ENCODE measurements around the gene B4GALT1. TPM values are rescaled to one million over a fixed set of nuclear protein-coding genes. Genes with fewer than 3 reads are reported as not detected.

B4GALT1 gene
- total RNA-seq, 1 experiment from 2014 or later, result 31.4 TPM

DNA sequence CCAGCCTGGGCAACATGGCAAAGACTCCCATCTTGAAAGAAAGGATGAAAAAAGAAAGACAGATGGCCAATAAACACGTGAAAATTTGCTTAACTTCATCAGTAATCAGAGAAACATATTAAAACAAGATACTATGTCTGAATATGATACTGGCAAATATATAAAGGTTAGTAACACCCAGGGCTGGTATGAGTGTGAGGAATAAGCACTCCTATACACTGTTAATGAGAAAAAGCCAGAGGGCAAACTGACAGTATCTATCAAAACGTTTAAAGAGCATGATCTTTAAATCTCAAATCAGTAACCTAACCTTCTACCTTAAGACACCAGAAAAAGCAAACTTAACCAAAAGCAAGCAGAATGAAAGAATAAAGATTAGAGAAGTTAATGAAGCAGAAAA, 14.1 kb downstream of the B4GALT1 start:
- Histone ChIP-seq H3K4me2 (ENCODE audit: low read length) (no peak overlapping the region), H3K9ac (ENCODE audit: low read length) (no peak overlapping the region), H3K27me3 (ENCODE audit: insufficient read depth, low read length) (no peaks in the 10 kb centered on the region), H3K4me1 (ENCODE audit: control insufficient read depth in 1 of 2, insufficient read depth in 2 of 2, low read length in 2 of 2) (peaks cover 13 to 30% of the 10 kb centered on the region in 2 experiments), H4K20me1 (ENCODE audit: insufficient read depth) (no peaks in the 10 kb centered on the region), H3K27ac (ENCODE audit: low read depth, low read length) (no peak overlapping the region), H3K4me3 (replicated peaks in 1 of 2; ENCODE audit: low read depth in 1 of 2, low read length in 2 of 2) (no peak overlapping the region), H3K9me2 (ENCODE audit: insufficient read depth) (no peaks in the 10 kb centered on the region), H3K79me2 (ENCODE audit: insufficient read depth, low read length) (peaks cover 34% of the 10 kb centered on the region), H3K9me3 (ENCODE audit: control insufficient read depth in 1 of 2, insufficient read depth in 1 of 2, low read depth in 1 of 2, low read length in 2 of 2) (no peaks in the 10 kb centered on the region), H2AFZ (ENCODE audit: low read depth, low read length, poor library complexity, severe bottlenecking) (no peak overlapping the region), H3K36me3 (ENCODE audit: control insufficient read depth in 1 of 2, insufficient read depth in 2 of 2, low read length in 2 of 2) (no peaks in the 10 kb centered on the region)
- intact Hi-C loops (cut with micrococcal nuclease), result no loop called here
- DNase-seq (ENCODE audit: low read depth, low spot score), result no peak
- ChIA-PET CTCF (no interaction called here), RAD21 (ENCODE audit: low non-redundant PET in 1 of 2, low total read pairs in 2 of 2, uncharacterized antibody in 2 of 2, unreplicated experiment in 2 of 2) (no interaction called here), POLR2A (interaction anchor here (1.0 kb wide), 1 partner anchor 14 kb away, joined by 4 read pairs; the partner anchor contains the start of gene B4GALT1)
- no TSS peak for BruUV-seq (replicated peaks)
- no peak for TF ChIP-seq ZFX (IDR thresholded peaks at IDR 0.05)
- TF ChIP-seq SP1 (IDR thresholded peaks at IDR 0.05; ENCODE audit: low read depth), result no peak
- TF ChIP-seq, protein P1, sequence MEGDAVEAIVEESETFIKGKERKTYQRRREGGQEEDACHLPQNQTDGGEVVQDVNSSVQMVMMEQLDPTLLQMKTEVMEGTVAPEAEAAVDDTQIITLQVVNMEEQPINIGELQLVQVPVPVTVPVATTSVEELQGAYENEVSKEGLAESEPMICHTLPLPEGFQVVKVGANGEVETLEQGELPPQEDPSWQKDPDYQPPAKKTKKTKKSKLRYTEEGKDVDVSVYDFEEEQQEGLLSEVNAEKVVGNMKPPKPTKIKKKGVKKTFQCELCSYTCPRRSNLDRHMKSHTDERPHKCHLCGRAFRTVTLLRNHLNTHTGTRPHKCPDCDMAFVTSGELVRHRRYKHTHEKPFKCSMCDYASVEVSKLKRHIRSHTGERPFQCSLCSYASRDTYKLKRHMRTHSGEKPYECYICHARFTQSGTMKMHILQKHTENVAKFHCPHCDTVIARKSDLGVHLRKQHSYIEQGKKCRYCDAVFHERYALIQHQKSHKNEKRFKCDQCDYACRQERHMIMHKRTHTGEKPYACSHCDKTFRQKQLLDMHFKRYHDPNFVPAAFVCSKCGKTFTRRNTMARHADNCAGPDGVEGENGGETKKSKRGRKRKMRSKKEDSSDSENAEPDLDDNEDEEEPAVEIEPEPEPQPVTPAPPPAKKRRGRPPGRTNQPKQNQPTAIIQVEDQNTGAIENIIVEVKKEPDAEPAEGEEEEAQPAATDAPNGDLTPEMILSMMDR (IDR thresholded peaks at IDR 0.05 in 2 of 3, conservative IDR thresholded peaks at IDR 0.05 in 1 of 3; ENCODE audit: borderline replicate concordance in 1 of 3, insufficient read depth in 1 of 3, low read depth in 2 of 3, low read length in 2 of 3), result no peak
- no peak for TF ChIP-seq EGR1 (IDR thresholded peaks at IDR 0.05; ENCODE audit: low read depth)
- no peak for TF ChIP-seq JUND (IDR thresholded peaks at IDR 0.05)
- TF ChIP-seq ZNF274 (IDR thresholded peaks at IDR 0.05; ENCODE audit: low read depth, low read length), result no peak
- TF ChIP-seq POLR2A (IDR thresholded peaks at IDR 0.05; ENCODE audit: borderline replicate concordance, extremely low read depth, insufficient read depth, insufficient read length), result no peak
- no peak for ATAC-seq

DNA sequence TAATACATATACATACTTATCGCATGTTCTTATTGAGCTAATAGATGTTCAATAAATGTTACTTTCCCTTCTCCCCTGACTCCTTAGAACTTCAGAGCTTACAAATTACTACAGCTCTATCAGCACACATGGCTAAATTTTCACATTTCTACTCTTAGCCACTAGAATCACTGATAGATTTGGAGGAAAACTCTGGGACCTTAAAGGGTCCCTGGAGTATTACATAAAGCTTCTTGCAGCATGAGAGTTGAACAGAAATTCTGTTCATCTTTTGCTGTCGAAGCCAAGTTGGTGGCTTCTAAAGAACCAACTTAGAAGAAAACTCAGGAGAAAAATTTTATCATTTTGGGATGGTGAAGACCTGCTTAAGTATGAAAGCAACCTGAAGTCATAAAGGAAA, 15.5 kb downstream of the B4GALT1 start:
- CTCF ChIA-PET, result no interaction called here
- no peak overlapping the region for H3K4me3 ChIP-seq (replicated peaks in 1 of 2; ENCODE audit: low read depth in 1 of 2, low read length in 2 of 2)
- no peak for ATAC-seq
- H3K79me2 ChIP-seq (ENCODE audit: insufficient read depth, low read length), result peaks cover 24% of the 10 kb centered on the region
- intact Hi-C loops (cut with micrococcal nuclease), result no loop called here
- H3K36me3 ChIP-seq (ENCODE audit: control insufficient read depth in 1 of 2, insufficient read depth in 2 of 2, low read length in 2 of 2), result no peaks in the 10 kb centered on the region
- TF ChIP-seq, protein P2, sequence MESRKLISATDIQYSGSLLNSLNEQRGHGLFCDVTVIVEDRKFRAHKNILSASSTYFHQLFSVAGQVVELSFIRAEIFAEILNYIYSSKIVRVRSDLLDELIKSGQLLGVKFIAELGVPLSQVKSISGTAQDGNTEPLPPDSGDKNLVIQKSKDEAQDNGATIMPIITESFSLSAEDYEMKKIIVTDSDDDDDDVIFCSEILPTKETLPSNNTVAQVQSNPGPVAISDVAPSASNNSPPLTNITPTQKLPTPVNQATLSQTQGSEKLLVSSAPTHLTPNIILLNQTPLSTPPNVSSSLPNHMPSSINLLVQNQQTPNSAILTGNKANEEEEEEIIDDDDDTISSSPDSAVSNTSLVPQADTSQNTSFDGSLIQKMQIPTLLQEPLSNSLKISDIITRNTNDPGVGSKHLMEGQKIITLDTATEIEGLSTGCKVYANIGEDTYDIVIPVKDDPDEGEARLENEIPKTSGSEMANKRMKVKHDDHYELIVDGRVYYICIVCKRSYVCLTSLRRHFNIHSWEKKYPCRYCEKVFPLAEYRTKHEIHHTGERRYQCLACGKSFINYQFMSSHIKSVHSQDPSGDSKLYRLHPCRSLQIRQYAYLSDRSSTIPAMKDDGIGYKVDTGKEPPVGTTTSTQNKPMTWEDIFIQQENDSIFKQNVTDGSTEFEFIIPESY (IDR thresholded peaks at IDR 0.05; ENCODE audit: extremely low read depth, insufficient replicate concordance, low read length), result no peak
- TF ChIP-seq SIN3A (IDR thresholded peaks at IDR 0.05; ENCODE audit: low read depth), result no peak
- no peak for TF ChIP-seq POLR2A (IDR thresholded peaks at IDR 0.05; ENCODE audit: borderline replicate concordance, extremely low read depth, insufficient read depth, insufficient read length)
- no peak for TF ChIP-seq EGR1 (IDR thresholded peaks at IDR 0.05; ENCODE audit: low read depth)
- no peak for TF ChIP-seq RAD21 (IDR thresholded peaks at IDR 0.05; ENCODE audit: low read depth)
- TF ChIP-seq FOSL1 (IDR thresholded peaks at IDR 0.05; ENCODE audit: low read depth), result no peak
- H4K20me1 ChIP-seq (ENCODE audit: insufficient read depth), result no peaks in the 10 kb centered on the region
- no peaks in the 10 kb centered on the region for H3K27me3 ChIP-seq (ENCODE audit: insufficient read depth, low read length)
- peaks cover 4 to 18% of the 10 kb centered on the region in 2 experiments for H3K4me1 ChIP-seq (ENCODE audit: control insufficient read depth in 1 of 2, insufficient read depth in 2 of 2, low read length in 2 of 2)
- H3K4me2 ChIP-seq (ENCODE audit: low read length), result no peak overlapping the region
- RAD21 ChIA-PET (ENCODE audit: low non-redundant PET in 1 of 2, low total read pairs in 2 of 2, uncharacterized antibody in 2 of 2, unreplicated experiment in 2 of 2), result interaction anchor here in 1 of 2 experiments (1.2 kb wide), 1 partner anchor 10 kb away, joined by 5 read pairs; no protein-coding TSS in a partner anchor
- POLR2A ChIA-PET, result interaction anchor here (1.6 to 2.6 kb wide), 2 partner anchors 9 to 127 kb away, joined by 4 to 14 read pairs; partner anchors contain the start of gene DNAJA1
- BruUV-seq (replicated peaks), result no TSS peak
- no peak overlapping the region for H3K9ac ChIP-seq (ENCODE audit: low read length)
- H3K9me2 ChIP-seq (ENCODE audit: insufficient read depth), result no peaks in the 10 kb centered on the region
- no peak overlapping the region for H2AFZ ChIP-seq (ENCODE audit: low read depth, low read length, poor library complexity, severe bottlenecking)
- DNase-seq (ENCODE audit: low read depth, low spot score), result no peak
- H3K27ac ChIP-seq (ENCODE audit: low read depth, low read length), result no peak overlapping the region
- no peaks in the 10 kb centered on the region for H3K9me3 ChIP-seq (ENCODE audit: control insufficient read depth in 1 of 2, insufficient read depth in 1 of 2, low read depth in 1 of 2, low read length in 2 of 2)

Data from HCT116 (cell line).